Transverse colon (tissue), 4 donors: ENCODE measurements around the gene ERICH3.

Experiments
- POLR2A ChIP-seq: fragments of 450-650 bp; IDR thresholded peaks from one replicate; pipeline ENCODE4 v1.6.1; 2016; ENCODE audit warnings: antibody characterized with exemption, mild to moderate bottlenecking, moderate library complexity
- POLR2AphosphoS5 ChIP-seq, 3 donors: sonication (generic); formaldehyde crosslinking; IDR thresholded peaks; one replicate each; pipeline ENCODE4 v1.6.1; 2016; ENCODE audit warnings: antibody characterized with exemption in 3 of 3
- TF ChIP-seq, protein P1 (sequence below), 5 experiments: fragments of 200-600 bp in 3 of 5; fragments of 450-650 bp in 2 of 5; sonication (generic) in 3 of 5; IDR thresholded peaks; 1 replicate in 2 of 5; 2 replicates in 3 of 5; pipeline ENCODE4 v1.5.1; 2016 to 2017; ENCODE audit warnings: antibody characterized with exemption in 5 of 5, inconsistent platforms in 3 of 5, mild to moderate bottlenecking in 2 of 5, moderate library complexity in 1 of 5

GRCh38 chr1:74629283-74629682 is 44.3 kb downstream of the ERICH3 start:
- TF ChIP-seq, protein P1, sequence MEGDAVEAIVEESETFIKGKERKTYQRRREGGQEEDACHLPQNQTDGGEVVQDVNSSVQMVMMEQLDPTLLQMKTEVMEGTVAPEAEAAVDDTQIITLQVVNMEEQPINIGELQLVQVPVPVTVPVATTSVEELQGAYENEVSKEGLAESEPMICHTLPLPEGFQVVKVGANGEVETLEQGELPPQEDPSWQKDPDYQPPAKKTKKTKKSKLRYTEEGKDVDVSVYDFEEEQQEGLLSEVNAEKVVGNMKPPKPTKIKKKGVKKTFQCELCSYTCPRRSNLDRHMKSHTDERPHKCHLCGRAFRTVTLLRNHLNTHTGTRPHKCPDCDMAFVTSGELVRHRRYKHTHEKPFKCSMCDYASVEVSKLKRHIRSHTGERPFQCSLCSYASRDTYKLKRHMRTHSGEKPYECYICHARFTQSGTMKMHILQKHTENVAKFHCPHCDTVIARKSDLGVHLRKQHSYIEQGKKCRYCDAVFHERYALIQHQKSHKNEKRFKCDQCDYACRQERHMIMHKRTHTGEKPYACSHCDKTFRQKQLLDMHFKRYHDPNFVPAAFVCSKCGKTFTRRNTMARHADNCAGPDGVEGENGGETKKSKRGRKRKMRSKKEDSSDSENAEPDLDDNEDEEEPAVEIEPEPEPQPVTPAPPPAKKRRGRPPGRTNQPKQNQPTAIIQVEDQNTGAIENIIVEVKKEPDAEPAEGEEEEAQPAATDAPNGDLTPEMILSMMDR (IDR thresholded peaks at IDR 0.05) = no peak
- TF ChIP-seq POLR2A (no peak), POLR2AphosphoS5 (IDR thresholded peaks at IDR 0.05) (no peak)
